Measurements from ENCODE around the gene ALG11. TPM values are rescaled to one million over a fixed set of nuclear protein-coding genes. Genes with fewer than 3 reads are reported as not detected.

The ALG11 gene
- polyA plus RNA-seq, 1 donor from 2014 or later = 29.2 TPM

- H3K4me3 ChIP-seq (ENCODE audit: low read length) = no peak overlapping the region
- H3K36me3 ChIP-seq (ENCODE audit: insufficient read depth, low read length) = no peaks in the 10 kb centered on the region
- no peaks in the 10 kb centered on the region for H3K9me3 ChIP-seq (ENCODE audit: low read length)
- H3K9me2 ChIP-seq (ENCODE audit: insufficient read depth, low read length) = no peaks in the 10 kb centered on the region
- no peaks in the 10 kb centered on the region for H4K20me1 ChIP-seq (ENCODE audit: insufficient read depth)
- H3K27ac ChIP-seq (ENCODE audit: low read length) = no peak overlapping the region
- H3F3A ChIP-seq (ENCODE audit: insufficient read depth, low read length, poor library complexity, severe bottlenecking) = no peaks in the 10 kb centered on the region
- no peaks in the 10 kb centered on the region for H3K79me2 ChIP-seq (replicated peaks; ENCODE audit: insufficient read depth, low read length)
- no peak for TF ChIP-seq EP300 (conservative IDR thresholded peaks at IDR 0.05; ENCODE audit: poor library complexity, severe bottlenecking)
- no peak for TF ChIP-seq EZH2 (IDR thresholded peaks at IDR 0.05; ENCODE audit: borderline replicate concordance, insufficient read depth, low read length, poor library complexity, severe bottlenecking)
- TF ChIP-seq MXI1 (conservative IDR thresholded peaks at IDR 0.05; ENCODE audit: poor library complexity, severe bottlenecking) = no peak
- TF ChIP-seq SMC3 (conservative IDR thresholded peaks at IDR 0.05; ENCODE audit: poor library complexity) = no peak
- no peak for TF ChIP-seq RAD21 (conservative IDR thresholded peaks at IDR 0.05)
- no peak for TF ChIP-seq CTCF (IDR thresholded peaks at IDR 0.05; ENCODE audit: poor library complexity, severe bottlenecking)
- TF ChIP-seq TAF1 (IDR thresholded peaks at IDR 0.05; ENCODE audit: low read depth) = no peak
- TF ChIP-seq REST (IDR thresholded peaks at IDR 0.05; ENCODE audit: borderline replicate concordance) = no peak
- no peak for TF ChIP-seq POLR2AphosphoS5 (IDR thresholded peaks at IDR 0.05)
- H3K27me3 ChIP-seq (ENCODE audit: insufficient read depth, low read depth, low read length) = no peaks in the 10 kb centered on the region
- H3K4me2 ChIP-seq (ENCODE audit: low read length) = no peak overlapping the region
- no peak overlapping the region for H2AFZ ChIP-seq (ENCODE audit: low read depth, low read length)
- no peak overlapping the region for H3K9ac ChIP-seq (ENCODE audit: low read length)
Observed at GRCh38 chr13:51988988-51989618, 23.1 kb upstream of the ALG11 start.

GRCh38 chr13:51993713-51994112 lies 18.5 kb upstream of the ALG11 start:
- no peaks in the 10 kb centered on the region for H3K27me3 ChIP-seq (ENCODE audit: insufficient read depth, low read depth, low read length)
- peaks cover 3% of the 10 kb centered on the region for H3K79me2 ChIP-seq (replicated peaks; ENCODE audit: insufficient read depth, low read length)
- H3K36me3 ChIP-seq (ENCODE audit: insufficient read depth, low read length) = no peaks in the 10 kb centered on the region
- no peak overlapping the region for H3K4me2 ChIP-seq (ENCODE audit: low read length)
- TF ChIP-seq SMC3 (conservative IDR thresholded peaks at IDR 0.05; ENCODE audit: poor library complexity) = no peak
- no peak for TF ChIP-seq CTCF (IDR thresholded peaks at IDR 0.05; ENCODE audit: poor library complexity, severe bottlenecking)
- no peak overlapping the region for H3K27ac ChIP-seq (ENCODE audit: low read length)
- H3K9ac ChIP-seq (ENCODE audit: low read length) = no peak overlapping the region
- H3K9me2 ChIP-seq (ENCODE audit: insufficient read depth, low read length) = no peaks in the 10 kb centered on the region
- H2AFZ ChIP-seq (ENCODE audit: low read depth, low read length) = no peak overlapping the region
- H4K20me1 ChIP-seq (ENCODE audit: insufficient read depth) = no peaks in the 10 kb centered on the region
- no peaks in the 10 kb centered on the region for H3K9me3 ChIP-seq (ENCODE audit: low read length)
- H3F3A ChIP-seq (ENCODE audit: insufficient read depth, low read length, poor library complexity, severe bottlenecking) = no peaks in the 10 kb centered on the region
- H3K4me3 ChIP-seq (ENCODE audit: low read length) = no peak overlapping the region
